Measurements from ENCODE around the gene GYS1. TPM values are rescaled to one million over a fixed set of nuclear protein-coding genes. Genes with fewer than 3 reads are reported as not detected.
A peak's percentile ranks its signal among the peaks of the same experiment; 100 is the strongest.

Gene GYS1
- total RNA-seq, 6 experiments from 2014 or later = 76.0 to 90.8 (median 87.5) TPM

DNA sequence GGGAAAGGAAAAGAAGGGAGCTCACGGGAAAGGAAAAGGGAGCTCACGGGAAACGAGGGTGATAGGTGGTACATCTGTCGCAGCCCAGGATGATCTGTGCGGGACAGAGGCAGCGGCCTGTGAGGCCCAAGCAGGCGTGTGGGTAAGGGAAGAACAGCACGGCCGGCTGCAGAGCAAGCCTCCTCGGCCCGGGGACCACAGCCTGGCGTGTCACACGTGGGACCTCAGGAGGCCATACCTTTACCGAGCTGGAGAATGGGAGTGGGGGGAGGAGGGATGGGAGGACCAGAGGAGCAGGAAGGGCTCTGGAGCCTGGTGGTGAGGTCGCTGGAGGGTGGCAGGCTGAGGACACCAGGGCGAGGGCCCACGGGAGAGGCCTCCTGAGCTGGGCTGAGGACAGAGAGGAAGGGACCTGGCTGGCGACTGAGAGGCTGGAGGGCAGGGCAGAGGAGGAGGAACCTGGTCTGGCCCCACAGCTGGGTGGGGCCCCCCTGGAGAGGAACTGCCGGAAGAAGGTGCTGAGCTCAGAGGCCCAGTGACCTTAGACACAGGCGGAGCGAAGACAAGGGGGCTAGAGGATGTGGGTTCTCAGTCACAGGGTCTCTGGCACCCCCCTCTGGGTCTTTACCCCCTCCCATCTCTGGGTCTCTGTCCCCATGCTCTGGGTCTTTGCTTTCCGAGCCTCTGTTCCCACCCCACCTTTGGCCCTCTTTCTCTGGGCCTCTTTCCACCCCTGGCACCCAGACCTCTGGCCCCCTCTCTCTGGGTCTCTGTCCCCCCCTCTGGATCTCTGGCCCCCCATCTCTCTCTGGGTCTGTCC, 30.9 kb downstream of the GYS1 start:
- peaks cover 14% of the 10 kb centered on the region for H3K9me3 Mint-ChIP-seq
- H3K4me1 Mint-ChIP-seq (ENCODE audit: low read depth) = peaks cover 53% of the 10 kb centered on the region
- peak overlapping the region; percentile 99 for H3K27ac Mint-ChIP-seq
- peaks cover 38% of the 10 kb centered on the region for H3K36me3 Mint-ChIP-seq (ENCODE audit: low read depth)
- H3K4me3 Mint-ChIP-seq = no peak overlapping the region
- no peak for DNase-seq
- H3K27me3 Mint-ChIP-seq (ENCODE audit: insufficient read depth) = peaks cover 45% of the 10 kb centered on the region
- TF ChIP-seq, protein P1, sequence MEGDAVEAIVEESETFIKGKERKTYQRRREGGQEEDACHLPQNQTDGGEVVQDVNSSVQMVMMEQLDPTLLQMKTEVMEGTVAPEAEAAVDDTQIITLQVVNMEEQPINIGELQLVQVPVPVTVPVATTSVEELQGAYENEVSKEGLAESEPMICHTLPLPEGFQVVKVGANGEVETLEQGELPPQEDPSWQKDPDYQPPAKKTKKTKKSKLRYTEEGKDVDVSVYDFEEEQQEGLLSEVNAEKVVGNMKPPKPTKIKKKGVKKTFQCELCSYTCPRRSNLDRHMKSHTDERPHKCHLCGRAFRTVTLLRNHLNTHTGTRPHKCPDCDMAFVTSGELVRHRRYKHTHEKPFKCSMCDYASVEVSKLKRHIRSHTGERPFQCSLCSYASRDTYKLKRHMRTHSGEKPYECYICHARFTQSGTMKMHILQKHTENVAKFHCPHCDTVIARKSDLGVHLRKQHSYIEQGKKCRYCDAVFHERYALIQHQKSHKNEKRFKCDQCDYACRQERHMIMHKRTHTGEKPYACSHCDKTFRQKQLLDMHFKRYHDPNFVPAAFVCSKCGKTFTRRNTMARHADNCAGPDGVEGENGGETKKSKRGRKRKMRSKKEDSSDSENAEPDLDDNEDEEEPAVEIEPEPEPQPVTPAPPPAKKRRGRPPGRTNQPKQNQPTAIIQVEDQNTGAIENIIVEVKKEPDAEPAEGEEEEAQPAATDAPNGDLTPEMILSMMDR (IDR thresholded peaks at IDR 0.05) = no peak

DNA sequence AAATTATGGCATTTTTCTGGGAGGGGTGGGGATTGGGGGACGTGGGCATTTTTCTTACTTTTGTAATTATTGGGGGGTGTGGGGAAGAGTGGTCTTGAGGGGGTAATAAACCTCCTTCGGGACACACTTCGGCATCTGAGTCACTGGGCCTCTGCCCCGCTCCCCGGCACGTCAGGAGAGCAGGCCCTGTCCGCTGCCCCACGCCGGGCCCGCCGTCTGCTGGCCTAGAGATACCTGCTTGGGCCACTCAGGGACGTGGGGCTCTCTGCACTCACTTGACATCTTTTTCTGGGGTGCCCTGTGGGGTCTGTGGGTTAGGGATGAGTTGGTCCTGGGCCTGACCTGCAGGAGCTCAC, 31.5 kb downstream of the GYS1 start:
- Mint-ChIP-seq H3K27ac (peak overlapping the region; percentile 99), H3K4me1 (ENCODE audit: low read depth) (peaks cover 53% of the 10 kb centered on the region), H3K27me3 (ENCODE audit: insufficient read depth) (peaks cover 40% of the 10 kb centered on the region), H3K36me3 (ENCODE audit: low read depth) (peaks cover 38% of the 10 kb centered on the region), H3K4me3 (no peak overlapping the region; the same call in 1 of the 2 replicates), H3K9me3 (peaks cover 14% of the 10 kb centered on the region)
- no peak for DNase-seq
- TF ChIP-seq, protein P1 (IDR thresholded peaks at IDR 0.05) = no peak

DNA sequence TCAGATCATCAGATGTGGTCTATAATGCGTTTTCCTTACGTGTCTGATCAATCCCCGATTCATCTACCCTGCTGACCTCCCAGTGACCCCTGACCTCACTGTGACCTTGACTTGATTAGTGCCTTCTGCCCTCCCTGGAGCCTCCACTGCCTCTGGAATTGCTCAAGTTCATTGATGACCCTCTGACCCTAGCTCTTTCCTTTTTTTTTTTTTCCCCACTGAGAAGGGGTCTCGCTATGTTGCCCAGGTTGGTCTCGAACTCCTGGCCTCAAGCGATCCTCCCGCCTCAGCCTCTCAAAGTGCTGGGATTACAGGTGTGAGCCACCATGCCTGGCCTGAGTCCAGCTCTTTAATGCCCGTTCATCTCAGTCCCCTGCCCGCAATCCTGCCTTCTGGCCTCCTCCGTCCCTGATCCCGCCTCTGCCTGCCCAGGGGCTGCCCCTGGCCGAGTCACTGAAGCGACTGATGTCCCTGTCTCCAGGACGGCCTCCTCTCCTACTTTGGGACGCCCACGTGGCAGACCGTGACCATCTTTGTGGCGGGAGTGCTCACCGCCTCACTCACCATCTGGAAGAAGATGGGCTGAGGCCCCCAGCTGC, 32.0 kb downstream of the GYS1 start:
- Mint-ChIP-seq H3K36me3 (ENCODE audit: low read depth) (peaks cover 37% of the 10 kb centered on the region), H3K4me1 (ENCODE audit: low read depth) (peaks cover 53% of the 10 kb centered on the region), H3K9me3 (peaks cover 9% of the 10 kb centered on the region; the same call in 1 of the 2 replicates), H3K27me3 (ENCODE audit: insufficient read depth) (peaks cover 35% of the 10 kb centered on the region), H3K4me3 (no peak overlapping the region; the same call in 1 of the 2 replicates), H3K27ac (peak overlapping the region; percentile 41)
- TF ChIP-seq, protein P1 (IDR thresholded peaks at IDR 0.05) = no peak
- no peak for DNase-seq

DNA sequence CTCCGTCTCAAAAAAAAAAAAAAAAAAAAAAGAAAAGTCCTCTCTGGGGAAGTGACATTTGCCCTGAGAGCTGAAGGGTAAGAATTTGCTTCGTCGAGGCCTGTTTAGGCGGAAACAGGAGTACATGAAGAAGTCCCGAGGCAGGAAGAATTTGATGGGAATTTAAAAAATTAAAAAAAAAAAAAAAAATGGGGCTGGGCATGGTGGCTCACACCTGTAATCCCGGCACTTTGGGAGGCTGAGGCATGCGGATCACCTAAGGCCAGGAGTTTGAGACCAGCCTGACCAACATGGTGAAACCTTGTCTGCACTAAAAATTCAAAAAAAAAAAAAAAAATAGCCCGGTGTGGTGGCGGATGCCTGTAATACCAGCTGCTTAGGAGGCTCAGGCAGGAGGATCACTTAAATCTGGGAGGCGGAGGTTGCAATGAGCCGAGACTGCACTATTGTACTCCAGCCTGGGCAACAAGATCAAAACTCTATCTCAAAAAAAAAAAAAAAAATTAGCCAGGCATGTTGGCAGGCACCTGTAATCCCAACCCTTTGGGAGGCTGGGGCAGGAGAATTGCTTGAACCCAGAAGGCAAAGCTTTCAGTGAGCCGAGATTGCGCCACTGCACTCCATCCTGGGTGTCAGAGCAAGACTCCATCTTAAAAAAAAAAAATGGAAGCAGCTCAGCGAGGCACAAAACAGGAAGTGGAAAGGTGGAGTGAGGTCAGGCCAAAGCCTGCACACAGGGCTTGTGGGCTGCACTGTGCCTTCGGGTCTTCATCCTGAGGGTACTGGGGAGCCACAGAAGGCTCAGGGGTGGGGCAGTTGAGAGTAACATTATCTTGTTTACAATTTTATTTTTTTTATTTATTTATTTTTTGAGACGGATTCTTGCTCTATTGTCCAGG, 33.5 kb downstream of the GYS1 start:
- peaks cover 59% of the 10 kb centered on the region for H3K4me1 Mint-ChIP-seq (ENCODE audit: low read depth)
- peaks cover 38% of the 10 kb centered on the region for H3K36me3 Mint-ChIP-seq (ENCODE audit: low read depth)

DNA sequence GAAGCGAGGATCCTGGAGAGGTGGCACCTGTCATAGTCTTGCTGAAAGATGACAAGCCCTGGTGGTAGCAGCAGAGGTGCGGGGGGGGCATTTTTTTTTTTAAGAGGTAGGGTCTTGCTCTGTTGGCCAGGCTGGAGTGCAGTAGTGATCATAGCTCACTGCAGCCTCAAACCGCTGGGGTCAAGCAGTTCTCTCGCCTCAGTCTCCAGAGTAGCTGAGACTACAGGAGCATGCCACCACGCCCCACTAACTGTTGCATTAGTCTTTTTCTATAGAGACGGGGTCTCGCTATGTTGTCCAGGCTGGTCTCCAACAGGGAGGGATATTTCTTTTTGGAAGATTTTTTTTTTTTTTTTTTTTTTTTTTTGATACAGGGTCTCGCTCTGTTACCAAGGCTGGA, 35.1 kb downstream of the GYS1 start:
- Mint-ChIP-seq H3K27me3 (ENCODE audit: insufficient read depth) (peaks cover 11% of the 10 kb centered on the region), H3K36me3 (ENCODE audit: low read depth) (peaks cover 38% of the 10 kb centered on the region), H3K27ac (no peak overlapping the region), H3K9me3 (no peaks in the 10 kb centered on the region), H3K4me3 (0 out of 2 replicates have a peak overlapping the region, but pooled peaks have one; percentile 42), H3K4me1 (ENCODE audit: low read depth) (peaks cover 48% of the 10 kb centered on the region)
- no peak for DNase-seq
- TF ChIP-seq, protein P1 (IDR thresholded peaks at IDR 0.05) = no peak

More for the DNA sequence above, 33.5 kb downstream of the GYS1 start:
- H3K4me3 Mint-ChIP-seq = no peak overlapping the region
- peaks cover 21% of the 10 kb centered on the region for H3K27me3 Mint-ChIP-seq (ENCODE audit: insufficient read depth)
- no peaks in the 10 kb centered on the region for H3K9me3 Mint-ChIP-seq
- no peak for DNase-seq
- TF ChIP-seq, protein P1 (IDR thresholded peaks at IDR 0.05) = no peak
- no peak overlapping the region for H3K27ac Mint-ChIP-seq
